CD4-positive, alpha-beta T cell (primary cell): ENCODE data around the gene PMIS2. TPM values are rescaled to one million over a fixed set of nuclear protein-coding genes. Genes with fewer than 3 reads are reported as not detected.

Experiments
- ATAC-seq: fragments of 200-7000 bp; cut with Tn5 transposase; one replicate; pipeline ENCODE4 v1.10.0; 2022; ENCODE audit warnings: mild to moderate bottlenecking; ENCODE audit not compliant: poor library complexity
- CTCF ChIA-PET: fragments of 350-600 bp; sonication (Branson Sonifier 250); formaldehyde crosslinking; loops from one replicate; lab custom pipeline; 2021; ENCODE audit warnings: antibody characterized with exemption, inconsistent platforms; lab: Charles Lee
- POLR2A ChIA-PET: fragments of 350-600 bp; sonication (Branson Sonifier 250); formaldehyde crosslinking; loops from one replicate; lab custom pipeline; 2021; ENCODE audit warnings: antibody characterized with exemption, inconsistent platforms; lab: Charles Lee
- DNase-seq, 14 experiments: peaks; one replicate each; pipeline ENCODE4 v3.0.0-alpha.2; 2013 to 2020; ENCODE audit warnings: mixed read lengths in 2 of 14
- H3K27ac ChIP-seq, 2 donors: one replicate each; pipeline versions ENCODE4 v1.5.1 to v1.7.0; 2013; ENCODE audit warnings: low read length in 2 of 2, low read depth in 1 of 2, mild to moderate bottlenecking in 1 of 2
- H3K27me3 ChIP-seq, 2 experiments: 1 replicate in 1 of 2; 2 replicates in 1 of 2; pipeline versions ENCODE4 v1.6.1 to v1.7.0; 2013; ENCODE audit warnings: low read length in 2 of 2, control low read depth in 1 of 2, mild to moderate bottlenecking in 1 of 2, moderate library complexity in 1 of 2; ENCODE audit not compliant: insufficient read depth in 2 of 2, control insufficient read depth in 1 of 2
- H3K36me3 ChIP-seq: one replicate; pipeline ENCODE4 v1.6.1; 2013; ENCODE audit warnings: low read length, control low read depth; ENCODE audit not compliant: insufficient read depth
- H3K4me1 ChIP-seq: one replicate; pipeline ENCODE4 v1.6.1; 2013; ENCODE audit warnings: low read length, control low read depth; ENCODE audit not compliant: insufficient read depth
- H3K4me3 ChIP-seq: one replicate; pipeline ENCODE4 v1.5.1; 2013; ENCODE audit warnings: mild to moderate bottlenecking, low read length, moderate library complexity
- H3K9me3 ChIP-seq, 2 experiments: 1 replicate in 1 of 2; 2 replicates in 1 of 2; pipeline versions ENCODE4 v1.6.1 to v1.7.0; 2013; ENCODE audit warnings: low read length in 2 of 2, mild to moderate bottlenecking in 2 of 2, control low read depth in 1 of 2, moderate library complexity in 1 of 2; ENCODE audit not compliant: control insufficient read depth in 1 of 2, insufficient read depth in 1 of 2
- H3K27ac Mint-ChIP-seq: one replicate; pipeline ENCODE4 v1.8.0; 2020; ENCODE audit warnings: mixed read lengths
- H3K27me3 Mint-ChIP-seq: one replicate; pipeline ENCODE4 v1.8.0; 2021; ENCODE audit warnings: mixed read lengths
- H3K36me3 Mint-ChIP-seq: one replicate; pipeline ENCODE4 v1.8.0; 2021; ENCODE audit warnings: low read depth, mixed read lengths
- H3K4me1 Mint-ChIP-seq: one replicate; pipeline ENCODE4 v1.8.0; 2021; ENCODE audit warnings: low read depth, mixed read lengths
- H3K4me3 Mint-ChIP-seq: one replicate; pipeline ENCODE4 v1.8.0; 2020; ENCODE audit warnings: mild to moderate bottlenecking, mixed read lengths
- H3K9me3 Mint-ChIP-seq: one replicate; pipeline ENCODE4 v1.8.0; 2020; ENCODE audit warnings: mixed read lengths
- intact Hi-C, 2 experiments: fragments of 100-400 bp; cut with DNase I in 1 of 2; cut with micrococcal nuclease in 1 of 2; formaldehyde crosslinking; loops; one replicate each; pipeline versions ENCODE4 v1.15.1 to v1.9.0; 2023 to 2025; cut with DNase I, micrococcal nuclease
- total RNA-seq, 174 experiments: library from RNA in 2 of 174; stranded (reverse) in 2 of 174; gene quantifications; one replicate each; pipeline ENCODE4 v1.2.3 and lab custom pipeline; 2021 to 2026
- TF ChIP-seq, protein P1 (sequence below): fragments of 200-600 bp; IDR thresholded peaks from one replicate; pipeline ENCODE4 v1.8.0; 2022; ENCODE audit warnings: antibody characterized with exemption, mild to moderate bottlenecking

Gene PMIS2
- total RNA-seq, 2 experiments from 2014 or later = not detected

DNA sequence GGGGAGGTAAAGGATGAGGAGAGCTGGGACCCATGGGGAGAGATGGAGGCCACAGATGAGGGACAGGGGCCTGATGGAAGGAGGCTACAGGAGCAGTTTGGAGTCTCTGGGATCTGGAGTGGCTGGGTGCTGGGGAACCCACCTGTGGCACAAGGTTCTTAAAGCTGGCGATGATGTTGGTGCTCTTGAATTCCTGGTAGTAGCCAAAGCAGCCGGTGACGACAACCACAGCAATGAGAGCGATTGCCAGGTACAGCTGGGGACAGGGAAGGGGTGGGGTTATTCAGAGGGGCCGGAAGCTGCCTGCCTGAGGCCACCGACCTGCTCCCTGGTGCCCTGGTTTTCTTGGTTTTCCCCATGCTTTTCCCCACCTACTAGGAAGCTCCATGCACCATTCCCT, 25.3 kb upstream of the PMIS2 start:
- POLR2A ChIA-PET = no interaction called here
- peaks cover 15% of the 10 kb centered on the region for H3K4me1 Mint-ChIP-seq
- Histone ChIP-seq H3K27me3 (peaks cover 15 to 36% of the 10 kb centered on the region in 2 experiments), H3K4me3 (no peak overlapping the region), H3K36me3 (no peaks in the 10 kb centered on the region), H3K27ac (no peak overlapping the region), H3K9me3 (peaks cover 0 to 16% of the 10 kb centered on the region in 2 experiments), H3K4me1 (peaks cover 17% of the 10 kb centered on the region)
- CTCF ChIA-PET = interaction anchor here (0.6 kb wide), 1 partner anchor 121 kb away, joined by 4 read pairs; no protein-coding TSS in a partner anchor
- DNase-seq (no peak), ATAC-seq (no peak)
- TF ChIP-seq, protein P1, sequence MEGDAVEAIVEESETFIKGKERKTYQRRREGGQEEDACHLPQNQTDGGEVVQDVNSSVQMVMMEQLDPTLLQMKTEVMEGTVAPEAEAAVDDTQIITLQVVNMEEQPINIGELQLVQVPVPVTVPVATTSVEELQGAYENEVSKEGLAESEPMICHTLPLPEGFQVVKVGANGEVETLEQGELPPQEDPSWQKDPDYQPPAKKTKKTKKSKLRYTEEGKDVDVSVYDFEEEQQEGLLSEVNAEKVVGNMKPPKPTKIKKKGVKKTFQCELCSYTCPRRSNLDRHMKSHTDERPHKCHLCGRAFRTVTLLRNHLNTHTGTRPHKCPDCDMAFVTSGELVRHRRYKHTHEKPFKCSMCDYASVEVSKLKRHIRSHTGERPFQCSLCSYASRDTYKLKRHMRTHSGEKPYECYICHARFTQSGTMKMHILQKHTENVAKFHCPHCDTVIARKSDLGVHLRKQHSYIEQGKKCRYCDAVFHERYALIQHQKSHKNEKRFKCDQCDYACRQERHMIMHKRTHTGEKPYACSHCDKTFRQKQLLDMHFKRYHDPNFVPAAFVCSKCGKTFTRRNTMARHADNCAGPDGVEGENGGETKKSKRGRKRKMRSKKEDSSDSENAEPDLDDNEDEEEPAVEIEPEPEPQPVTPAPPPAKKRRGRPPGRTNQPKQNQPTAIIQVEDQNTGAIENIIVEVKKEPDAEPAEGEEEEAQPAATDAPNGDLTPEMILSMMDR = no peak
- no peak overlapping the region for H3K4me3 Mint-ChIP-seq
- no peaks in the 10 kb centered on the region for H3K9me3 Mint-ChIP-seq
- H3K27me3 Mint-ChIP-seq = peaks cover 76% of the 10 kb centered on the region
- intact Hi-C loops = loop anchor here in 1 of 2 experiments (10.0 kb wide), 1 partner anchor 114 kb away; no protein-coding TSS in a partner anchor
- H3K27ac Mint-ChIP-seq = no peak overlapping the region
- no peaks in the 10 kb centered on the region for H3K36me3 Mint-ChIP-seq

DNA sequence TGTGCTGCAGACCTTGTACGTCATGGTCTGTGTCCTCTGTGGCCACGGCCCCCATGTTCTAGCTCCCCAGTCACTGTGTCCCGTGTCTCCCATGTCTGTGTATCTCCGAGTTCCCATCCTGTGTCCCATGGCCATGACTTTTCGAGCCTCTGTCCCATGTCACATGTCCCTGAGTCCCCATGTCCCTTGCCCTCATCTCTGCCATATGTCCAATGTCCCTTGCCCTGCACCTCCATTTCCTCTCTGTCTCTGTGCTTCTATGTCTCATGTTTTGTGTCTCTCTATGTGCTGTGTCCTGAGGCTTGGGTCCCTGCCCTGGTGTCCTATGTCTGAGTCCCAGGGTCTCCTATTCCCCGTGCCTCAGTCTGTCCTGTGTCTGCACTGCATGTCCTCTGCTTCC, 24.5 kb upstream of the PMIS2 start:
- no peak for ATAC-seq
- Mint-ChIP-seq H3K9me3 (no peaks in the 10 kb centered on the region), H3K27me3 (peaks cover 73% of the 10 kb centered on the region), H3K27ac (no peak overlapping the region), H3K36me3 (no peaks in the 10 kb centered on the region), H3K4me3 (no peak overlapping the region), H3K4me1 (peaks cover 15% of the 10 kb centered on the region)
- DNase-seq = peak in 1 of 14 experiments; percentile 6
- H3K4me1 ChIP-seq = peaks cover 17% of the 10 kb centered on the region
- H3K27me3 ChIP-seq = peaks cover 15 to 36% of the 10 kb centered on the region in 2 experiments
- no peak overlapping the region for H3K27ac ChIP-seq
- no peaks in the 10 kb centered on the region for H3K36me3 ChIP-seq
- H3K4me3 ChIP-seq = no peak overlapping the region
- TF ChIP-seq, protein P1 = no peak
- POLR2A ChIA-PET = no interaction called here
- peaks cover 0 to 16% of the 10 kb centered on the region in 2 experiments for H3K9me3 ChIP-seq
- intact Hi-C loops = loop anchor here in 1 of 2 experiments (10.0 kb wide), 1 partner anchor 113 kb away; no protein-coding TSS in a partner anchor
- CTCF ChIA-PET = no interaction called here

DNA sequence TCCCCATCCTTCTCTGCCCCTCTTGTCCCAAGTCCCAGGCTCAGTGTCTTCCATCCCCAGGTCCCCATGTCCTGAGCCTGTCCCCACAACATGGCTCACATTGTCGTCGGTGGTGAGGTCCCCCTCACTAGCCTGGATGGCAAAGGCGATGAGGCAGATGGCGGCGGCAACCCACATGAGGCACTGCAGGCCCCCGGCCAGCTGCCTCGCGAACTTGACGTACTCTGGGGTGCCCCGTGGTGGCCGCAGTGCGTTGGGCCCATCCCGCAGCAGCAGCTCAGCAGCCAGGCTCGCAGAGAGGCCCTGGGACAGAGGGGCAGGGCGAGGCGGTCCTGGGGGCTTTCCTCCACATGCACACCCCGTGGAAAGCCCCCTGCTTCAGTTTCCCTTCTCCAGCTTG, 23.6 kb upstream of the PMIS2 start:
- peaks cover 0 to 16% of the 10 kb centered on the region in 2 experiments for H3K9me3 ChIP-seq
- TF ChIP-seq, protein P1 = no peak
- peaks cover 17% of the 10 kb centered on the region for H3K4me1 ChIP-seq
- no peaks in the 10 kb centered on the region for H3K36me3 Mint-ChIP-seq
- H3K36me3 ChIP-seq = no peaks in the 10 kb centered on the region
- intact Hi-C loops = loop anchor here in 1 of 2 experiments (10.0 kb wide), 1 partner anchor 112 kb away; no protein-coding TSS in a partner anchor
- H3K27ac ChIP-seq = no peak overlapping the region
- ATAC-seq (no peak), DNase-seq (no peak)
- H3K27me3 ChIP-seq = peaks cover 15 to 36% of the 10 kb centered on the region in 2 experiments
- CTCF ChIA-PET = no interaction called here
- peaks cover 76% of the 10 kb centered on the region for H3K27me3 Mint-ChIP-seq
- H3K4me1 Mint-ChIP-seq = peaks cover 11% of the 10 kb centered on the region
- H3K4me3 Mint-ChIP-seq = no peak overlapping the region
- H3K27ac Mint-ChIP-seq = no peak overlapping the region
- no peaks in the 10 kb centered on the region for H3K9me3 Mint-ChIP-seq
- no peak overlapping the region for H3K4me3 ChIP-seq
- POLR2A ChIA-PET = no interaction called here
